Measurements from ENCODE around the gene LRRC49. TPM values are rescaled to one million over a fixed set of nuclear protein-coding genes. Genes with fewer than 3 reads are reported as not detected.
A peak's percentile ranks its signal among the peaks of the same experiment; 100 is the strongest.

The LRRC49 gene
- total RNA-seq, 1 experiment from 2014 or later = not detected

- Histone ChIP-seq H3K4me1 (ENCODE audit: low read length) (no peaks in the 10 kb centered on the region), H3K9me2 (replicated peaks; ENCODE audit: insufficient read depth, low read length) (no peaks in the 10 kb centered on the region), H3K27ac (ENCODE audit: low read length) (no peak overlapping the region), H4K20me1 (ENCODE audit: insufficient read depth, low read depth, low read length) (no peaks in the 10 kb centered on the region), H3K27me3 (ENCODE audit: low read length) (no peaks in the 10 kb centered on the region), H3K79me2 (ENCODE audit: low read length) (no peaks in the 10 kb centered on the region), H3K4me3 (ENCODE audit: low read length) (no peak overlapping the region), H3K9me3 (ENCODE audit: low read length) (no peaks in the 10 kb centered on the region), H3K36me3 (ENCODE audit: insufficient read depth, low read length) (no peaks in the 10 kb centered on the region), H2AFZ (ENCODE audit: low read length) (no peak overlapping the region), H3K4me2 (ENCODE audit: low read depth, low read length, poor library complexity, severe bottlenecking) (no peak overlapping the region), H3K9ac (ENCODE audit: low read length) (no peak overlapping the region)
- DNase-seq = no peak
Measured at GRCh38 chr15:70964058-70964457, 71.4 kb downstream of the LRRC49 start.

- DNase-seq = no peak
- Histone ChIP-seq H3K9me3 (ENCODE audit: low read length) (no peaks in the 10 kb centered on the region), H3K9ac (ENCODE audit: low read length) (no peak overlapping the region), H3K36me3 (ENCODE audit: insufficient read depth, low read length) (no peaks in the 10 kb centered on the region), H3K4me3 (ENCODE audit: low read length) (no peak overlapping the region), H3K79me2 (ENCODE audit: low read length) (no peaks in the 10 kb centered on the region), H3K27me3 (ENCODE audit: low read length) (no peaks in the 10 kb centered on the region), H3K9me2 (replicated peaks; ENCODE audit: insufficient read depth, low read length) (no peaks in the 10 kb centered on the region), H4K20me1 (ENCODE audit: insufficient read depth, low read depth, low read length) (no peaks in the 10 kb centered on the region), H2AFZ (ENCODE audit: low read length) (no peak overlapping the region), H3K4me1 (ENCODE audit: low read length) (no peaks in the 10 kb centered on the region), H3K4me2 (ENCODE audit: low read depth, low read length, poor library complexity, severe bottlenecking) (no peak overlapping the region), H3K27ac (ENCODE audit: low read length) (no peak overlapping the region)
Measured at GRCh38 chr15:70964686-70965085, 72.1 kb downstream of the LRRC49 start.

GRCh38 chr15:70967646-70968045 is 75.0 kb downstream of the LRRC49 start:
- Histone ChIP-seq H3K27ac (ENCODE audit: low read length) (no peak overlapping the region), H3K4me1 (ENCODE audit: low read length) (no peaks in the 10 kb centered on the region), H3K4me3 (ENCODE audit: low read length) (no peak overlapping the region), H4K20me1 (ENCODE audit: insufficient read depth, low read depth, low read length) (no peaks in the 10 kb centered on the region), H3K4me2 (ENCODE audit: low read depth, low read length, poor library complexity, severe bottlenecking) (no peak overlapping the region), H3K9me2 (replicated peaks; ENCODE audit: insufficient read depth, low read length) (no peaks in the 10 kb centered on the region), H2AFZ (ENCODE audit: low read length) (no peak overlapping the region), H3K36me3 (ENCODE audit: insufficient read depth, low read length) (no peaks in the 10 kb centered on the region), H3K9ac (ENCODE audit: low read length) (no peak overlapping the region), H3K27me3 (ENCODE audit: low read length) (no peaks in the 10 kb centered on the region), H3K9me3 (ENCODE audit: low read length) (no peaks in the 10 kb centered on the region), H3K79me2 (ENCODE audit: low read length) (no peaks in the 10 kb centered on the region)
- no peak for DNase-seq

- Histone ChIP-seq H3K27me3 (ENCODE audit: low read length) (no peaks in the 10 kb centered on the region), H3K9me3 (ENCODE audit: low read length) (no peaks in the 10 kb centered on the region), H3K4me3 (ENCODE audit: low read length) (no peak overlapping the region), H3K4me2 (ENCODE audit: low read depth, low read length, poor library complexity, severe bottlenecking) (no peak overlapping the region), H3K27ac (ENCODE audit: low read length) (no peak overlapping the region), H3K9me2 (replicated peaks; ENCODE audit: insufficient read depth, low read length) (no peaks in the 10 kb centered on the region), H3K79me2 (ENCODE audit: low read length) (no peaks in the 10 kb centered on the region), H3K36me3 (ENCODE audit: insufficient read depth, low read length) (no peaks in the 10 kb centered on the region), H3K4me1 (ENCODE audit: low read length) (no peaks in the 10 kb centered on the region), H3K9ac (ENCODE audit: low read length) (no peak overlapping the region), H2AFZ (ENCODE audit: low read length) (no peak overlapping the region), H4K20me1 (ENCODE audit: insufficient read depth, low read depth, low read length) (no peaks in the 10 kb centered on the region)
- peak; percentile 70 for DNase-seq
Measured at GRCh38 chr15:70974004-70974832, 81.6 kb downstream of the LRRC49 start.

DNA sequence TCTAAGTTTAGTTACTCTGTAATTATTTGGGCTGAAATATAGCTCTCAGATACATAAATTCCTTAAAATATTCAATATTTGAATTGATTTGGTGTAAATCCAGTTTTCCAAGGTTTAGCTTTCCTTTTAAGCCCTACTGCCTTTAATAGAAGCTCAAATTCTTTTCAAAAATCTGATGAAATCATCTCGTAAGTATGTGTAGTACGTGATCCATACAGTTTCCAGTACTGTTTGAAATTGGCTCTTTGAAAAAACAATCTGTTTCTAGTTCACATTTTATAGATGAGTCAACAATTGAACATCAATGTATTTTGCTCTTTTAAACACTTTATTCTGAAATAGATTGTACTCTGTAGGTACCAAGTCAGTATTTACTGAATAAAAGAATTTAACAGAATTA is 84.2 kb downstream of the LRRC49 start:
- Histone ChIP-seq H3K9ac (ENCODE audit: low read length) (no peak overlapping the region), H3K9me2 (replicated peaks; ENCODE audit: insufficient read depth, low read length) (no peaks in the 10 kb centered on the region), H2AFZ (ENCODE audit: low read length) (no peak overlapping the region), H3K36me3 (ENCODE audit: insufficient read depth, low read length) (no peaks in the 10 kb centered on the region), H3K4me2 (ENCODE audit: low read depth, low read length, poor library complexity, severe bottlenecking) (no peak overlapping the region), H3K9me3 (ENCODE audit: low read length) (no peaks in the 10 kb centered on the region), H3K4me1 (ENCODE audit: low read length) (peaks cover 4% of the 10 kb centered on the region), H3K27ac (ENCODE audit: low read length) (no peak overlapping the region), H3K79me2 (ENCODE audit: low read length) (no peaks in the 10 kb centered on the region), H3K4me3 (ENCODE audit: low read length) (no peak overlapping the region), H3K27me3 (ENCODE audit: low read length) (no peaks in the 10 kb centered on the region), H4K20me1 (ENCODE audit: insufficient read depth, low read depth, low read length) (no peaks in the 10 kb centered on the region)
- no peak for DNase-seq

DNA sequence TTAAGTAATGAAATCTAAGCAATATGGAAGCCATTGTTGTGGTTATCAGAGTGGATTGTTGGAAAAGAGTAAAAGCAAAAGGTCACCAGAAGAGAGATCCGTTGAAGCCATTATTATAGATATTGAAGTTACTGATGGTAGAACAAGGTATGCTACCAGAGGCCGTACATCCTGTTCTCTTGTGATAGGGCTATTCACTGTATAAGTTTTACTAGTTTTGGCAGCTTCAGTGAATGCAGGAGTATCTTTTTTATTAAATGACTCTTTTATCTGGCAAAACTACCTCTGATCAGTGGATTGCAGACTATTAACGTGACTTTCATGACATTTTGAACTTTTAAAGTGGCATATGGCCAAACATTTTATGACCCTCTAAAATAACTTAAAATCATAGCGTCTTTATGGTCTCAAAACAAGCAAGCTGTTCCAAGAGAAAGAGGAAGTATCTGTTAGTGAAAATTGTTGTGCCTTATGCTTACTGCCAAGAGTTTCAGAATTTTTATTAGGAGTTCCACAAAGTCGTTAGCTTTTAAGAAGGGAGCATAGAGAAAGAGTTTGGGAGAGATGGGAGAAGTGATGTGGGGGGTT is 102.9 kb downstream of the LRRC49 start:
- H3K36me3 ChIP-seq (ENCODE audit: insufficient read depth, low read length) = 0 out of 2 replicates have a peak, but pooled peaks cover 2% of the 10 kb centered on the region
- H3K4me3 ChIP-seq (ENCODE audit: low read length) = no peak overlapping the region
- H3K27me3 ChIP-seq (ENCODE audit: low read length) = no peaks in the 10 kb centered on the region
- no peak for DNase-seq
- H3K9me2 ChIP-seq (replicated peaks; ENCODE audit: insufficient read depth, low read length) = no peaks in the 10 kb centered on the region
- no peak overlapping the region for H3K9ac ChIP-seq (ENCODE audit: low read length)
- no peaks in the 10 kb centered on the region for H3K79me2 ChIP-seq (ENCODE audit: low read length)
- no peak overlapping the region for H2AFZ ChIP-seq (ENCODE audit: low read length)
- H3K4me1 ChIP-seq (ENCODE audit: low read length) = no peaks in the 10 kb centered on the region
- no peaks in the 10 kb centered on the region for H4K20me1 ChIP-seq (ENCODE audit: insufficient read depth, low read depth, low read length)
- peaks cover 6% of the 10 kb centered on the region; the same call in 1 of the 2 replicates for H3K9me3 ChIP-seq (ENCODE audit: low read length)
- no peak overlapping the region for H3K4me2 ChIP-seq (ENCODE audit: low read depth, low read length, poor library complexity, severe bottlenecking)
- no peak overlapping the region for H3K27ac ChIP-seq (ENCODE audit: low read length)

DNA sequence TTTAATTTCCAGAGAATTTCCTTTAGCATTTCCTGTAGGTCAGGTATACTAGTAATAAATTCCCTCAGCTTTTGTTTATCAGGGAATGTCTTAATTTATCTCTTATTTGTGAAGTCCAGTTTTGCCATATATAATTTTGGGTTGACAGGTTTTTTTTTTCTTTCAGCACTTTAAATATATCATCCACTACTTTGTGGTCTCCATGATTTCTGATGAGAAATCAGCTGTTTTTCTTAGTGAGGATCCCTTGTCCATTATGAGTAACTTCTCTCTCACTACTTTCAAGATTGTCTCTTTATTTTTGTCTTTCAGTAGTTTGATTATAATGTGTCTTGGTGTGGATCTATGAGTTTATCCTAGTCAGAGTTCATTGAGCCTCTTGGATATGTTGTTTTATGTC is 105.7 kb downstream of the LRRC49 start:
- Histone ChIP-seq H3K4me1 (ENCODE audit: low read length) (no peaks in the 10 kb centered on the region), H3K4me2 (ENCODE audit: low read depth, low read length, poor library complexity, severe bottlenecking) (no peak overlapping the region), H3K9ac (ENCODE audit: low read length) (no peak overlapping the region), H3K9me3 (ENCODE audit: low read length) (peaks cover 6% of the 10 kb centered on the region; the same call in 1 of the 2 replicates), H3K27ac (ENCODE audit: low read length) (no peak overlapping the region), H3K36me3 (ENCODE audit: insufficient read depth, low read length) (0 out of 2 replicates have a peak, but pooled peaks cover 2% of the 10 kb centered on the region), H3K79me2 (ENCODE audit: low read length) (no peaks in the 10 kb centered on the region), H4K20me1 (ENCODE audit: insufficient read depth, low read depth, low read length) (no peaks in the 10 kb centered on the region), H2AFZ (ENCODE audit: low read length) (no peak overlapping the region), H3K27me3 (ENCODE audit: low read length) (no peaks in the 10 kb centered on the region), H3K9me2 (replicated peaks; ENCODE audit: insufficient read depth, low read length) (no peaks in the 10 kb centered on the region), H3K4me3 (ENCODE audit: low read length) (no peak overlapping the region)
- no peak for DNase-seq

- Histone ChIP-seq H3K27ac (ENCODE audit: low read length) (no peak overlapping the region), H3K4me1 (ENCODE audit: low read length) (no peaks in the 10 kb centered on the region), H3K27me3 (ENCODE audit: low read length) (no peaks in the 10 kb centered on the region), H3K4me2 (ENCODE audit: low read depth, low read length, poor library complexity, severe bottlenecking) (no peak overlapping the region), H3K79me2 (ENCODE audit: low read length) (no peaks in the 10 kb centered on the region), H3K9me2 (replicated peaks; ENCODE audit: insufficient read depth, low read length) (no peaks in the 10 kb centered on the region), H3K9ac (ENCODE audit: low read length) (no peak overlapping the region), H2AFZ (ENCODE audit: low read length) (no peak overlapping the region), H3K36me3 (ENCODE audit: insufficient read depth, low read length) (0 out of 2 replicates have a peak, but pooled peaks cover 2% of the 10 kb centered on the region), H3K4me3 (ENCODE audit: low read length) (no peak overlapping the region), H4K20me1 (ENCODE audit: insufficient read depth, low read depth, low read length) (no peaks in the 10 kb centered on the region), H3K9me3 (ENCODE audit: low read length) (peaks cover 6% of the 10 kb centered on the region; the same call in 1 of the 2 replicates)
- DNase-seq = no peak
Measured at GRCh38 chr15:71002316-71002715, 109.7 kb downstream of the LRRC49 start.
